Transverse colon (tissue), 4 donors: Measurements from ENCODE around the gene ZBED1.

Experiments used
- CTCF ChIP-seq, 5 experiments: fragments of 200-600 bp in 3 of 5; fragments of 450-650 bp in 2 of 5; sonication (generic) in 3 of 5; IDR thresholded peaks; 1 replicate in 2 of 5; 2 replicates in 3 of 5; pipeline ENCODE4 v1.5.1; 2016 to 2017; ENCODE audit warnings: antibody characterized with exemption in 5 of 5, inconsistent platforms in 3 of 5, mild to moderate bottlenecking in 2 of 5, moderate library complexity in 1 of 5
- EP300 ChIP-seq: sonication (generic); formaldehyde crosslinking; IDR thresholded peaks from one replicate; pipeline ENCODE4 v1.6.1; 2017; ENCODE audit warnings: antibody characterized with exemption, low read depth
- POLR2A ChIP-seq: fragments of 450-650 bp; IDR thresholded peaks from one replicate; pipeline ENCODE4 v1.6.1; 2016; ENCODE audit warnings: antibody characterized with exemption, mild to moderate bottlenecking, moderate library complexity
- POLR2AphosphoS5 ChIP-seq, 3 donors: sonication (generic); formaldehyde crosslinking; IDR thresholded peaks; one replicate each; pipeline ENCODE4 v1.6.1; 2016; ENCODE audit warnings: antibody characterized with exemption in 3 of 3

- TF ChIP-seq CTCF (IDR thresholded peaks at IDR 0.05) (no peak), POLR2A (no peak), EP300 (no peak), POLR2AphosphoS5 (IDR thresholded peaks at IDR 0.05) (no peak)
These were observed 11.0 kb downstream of the ZBED1 start for GRCh38 chrX:2489446-2490445.
